Posterior vena cava (tissue), 2 donors: ENCODE measurements around the gene SYS1. TPM values are rescaled to one million over a fixed set of nuclear protein-coding genes. Genes with fewer than 3 reads are reported as not detected.

Source experiments
- DNase-seq: peaks from one replicate; pipeline ENCODE4 v3.0.0-alpha.2; 2020; ENCODE audit warnings: low spot score
- intact Hi-C, 2 donors: fragments of 100-400 bp; cut with DNase I; formaldehyde crosslinking; loops; one replicate each; pipeline versions ENCODE4 v1.14.1 to v1.14.2; 2022 to 2023
- total RNA-seq, 2 donors: library from RNA; stranded (reverse); fragmentation: NEBNext Ultra II Directional; extraction: Animal tissue kit (Norgen Biotek cat#: 25700); gene quantifications; one replicate each; pipeline ENCODE4 v1.2.1, GENCODE V29; 2021
- donor health status: DM: yes; HTN: yes; CAD: no.
- donor health status: DM: yes; HTN: yes; CAD: no.

Gene SYS1
- total RNA-seq, 2 donors from 2014 or later = 21.8 to 22.6 TPM

DNA sequence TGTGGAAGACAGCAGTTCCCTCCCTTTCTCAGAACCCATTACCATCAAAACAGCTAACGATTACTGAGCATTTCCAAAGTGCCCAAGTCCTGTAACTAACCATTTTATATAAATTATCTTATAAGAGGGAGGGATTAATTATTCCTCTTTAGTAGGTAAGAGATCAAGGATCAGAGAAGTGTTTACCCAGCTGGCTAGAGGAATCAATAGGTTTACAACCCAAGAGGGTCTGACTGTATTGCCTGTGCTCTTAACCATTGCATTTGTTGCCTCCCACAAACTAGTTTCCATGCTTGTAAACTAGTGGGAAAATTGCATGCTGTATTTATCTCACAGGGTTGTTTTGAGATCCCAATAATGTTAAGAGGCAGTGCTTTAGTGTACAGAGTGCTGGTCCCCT is 41.5 kb downstream of the SYS1 start:
- intact Hi-C loops = no loop called here
- no peak for DNase-seq

DNA sequence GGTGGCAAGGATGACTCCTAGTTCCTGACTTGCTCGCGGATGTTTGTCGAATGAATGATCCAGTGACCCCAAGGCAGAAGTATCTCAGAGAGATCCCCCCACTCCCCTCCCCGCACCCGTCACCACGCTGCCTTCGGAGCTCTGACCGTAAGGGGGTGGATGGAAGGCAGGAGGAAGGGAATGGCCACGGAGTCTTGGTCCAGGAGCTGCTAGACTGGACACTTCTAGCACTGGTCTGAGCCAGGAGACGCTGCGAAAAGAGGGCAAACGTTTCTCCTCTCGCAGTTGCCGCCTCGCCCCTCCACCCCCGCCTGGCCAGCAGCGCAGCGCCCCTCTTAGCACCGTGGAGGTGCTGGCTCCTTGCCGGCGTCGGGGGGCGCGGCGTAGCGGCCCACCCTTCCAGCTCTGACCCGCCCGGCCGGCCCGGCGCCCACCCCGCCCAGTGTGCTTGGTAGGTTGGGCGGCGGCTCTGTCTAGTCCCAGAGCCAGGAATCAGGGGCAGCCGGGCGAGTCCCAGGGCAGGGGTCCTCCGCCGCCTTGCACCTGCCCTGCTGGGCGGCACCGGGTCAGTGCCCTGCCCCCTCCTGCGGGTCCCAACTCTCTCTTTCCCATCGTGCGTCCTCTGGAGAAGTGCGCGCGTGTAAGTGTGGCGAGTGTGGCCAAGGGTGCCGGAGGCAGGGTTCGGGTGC is 42.8 kb downstream of the SYS1 start:
- intact Hi-C loops = loop anchor here (2.0 to 5.0 kb wide), 2 partner anchors 33 kb away; no protein-coding TSS in a partner anchor
- DNase-seq = peak; percentile 86

DNA sequence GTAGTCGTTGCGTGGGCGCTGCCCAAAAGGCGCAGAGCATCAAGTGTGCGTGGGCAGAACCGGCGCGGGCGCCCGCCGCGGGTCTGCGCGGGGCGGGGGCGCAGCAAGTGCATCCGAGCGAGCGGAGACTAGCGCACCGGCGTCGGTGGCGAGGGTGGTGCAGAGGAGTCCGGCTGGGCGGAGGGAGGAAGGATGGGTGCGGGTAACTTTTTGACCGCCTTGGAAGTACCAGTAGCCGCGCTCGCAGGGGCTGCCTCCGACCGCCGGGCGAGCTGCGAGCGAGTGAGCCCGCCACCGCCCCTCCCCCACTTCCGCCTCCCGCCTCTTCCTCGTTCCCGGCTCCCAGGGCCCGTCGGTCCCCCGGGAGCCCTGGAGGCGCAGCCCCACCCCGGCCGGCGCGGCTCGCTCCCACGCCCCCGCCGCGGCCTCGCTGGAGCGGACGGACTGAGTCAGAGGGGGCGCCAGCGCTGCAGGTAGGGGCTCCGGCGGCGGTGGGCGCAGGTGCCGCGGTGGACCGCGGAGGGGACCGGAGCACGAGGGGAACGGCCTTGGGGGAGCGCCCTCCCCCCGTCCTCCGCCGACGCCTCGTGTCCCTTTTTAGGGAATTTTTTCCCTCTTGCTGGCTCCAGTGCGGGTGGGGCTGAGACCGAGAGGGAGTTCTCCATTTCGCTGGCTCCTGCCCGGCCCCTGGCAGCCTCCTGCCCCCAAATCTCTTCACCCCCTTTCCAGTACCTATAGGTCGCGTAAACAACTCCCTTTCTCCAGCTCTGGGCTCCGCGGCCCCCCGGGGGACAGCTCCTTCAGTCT is 43.5 kb downstream of the SYS1 start:
- DNase-seq = peak; percentile 94
- intact Hi-C loops = loop anchor here (2.0 to 5.0 kb wide), 2 partner anchors 34 kb away; no protein-coding TSS in a partner anchor

DNA sequence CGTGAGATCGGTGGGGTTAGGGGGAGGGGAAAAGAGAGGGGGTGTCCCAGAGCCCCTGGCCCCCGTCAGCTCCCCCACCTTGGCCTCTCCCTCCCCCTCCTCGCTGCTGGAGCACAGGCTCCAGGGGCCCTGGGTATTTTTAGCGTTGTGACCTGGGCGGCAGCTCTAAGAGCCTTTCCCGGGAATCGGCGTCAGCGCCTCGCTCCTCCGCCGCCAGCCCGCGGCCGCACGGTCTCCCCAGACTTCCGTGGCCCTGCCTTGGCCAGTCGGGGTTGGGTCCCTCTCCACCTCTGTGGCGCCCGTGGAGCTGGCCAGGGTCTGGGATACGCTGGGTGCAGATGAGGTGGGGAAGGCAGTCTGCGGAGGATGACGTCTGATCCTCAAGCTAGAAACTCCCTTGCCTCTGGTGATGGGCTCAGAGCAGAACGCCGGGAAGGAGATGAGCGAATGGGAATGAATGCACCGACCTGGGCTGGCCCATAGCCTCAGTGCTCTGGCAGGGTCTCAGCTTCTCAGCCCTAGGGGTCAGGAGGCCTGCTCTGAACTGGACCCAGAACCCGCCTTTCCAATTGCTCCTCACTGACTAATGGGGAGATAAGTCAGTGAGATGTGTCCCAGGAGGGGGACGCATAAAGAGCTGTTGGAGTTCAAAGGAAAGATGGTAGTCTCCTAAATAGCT is 44.2 kb downstream of the SYS1 start:
- peak; percentile 90 for DNase-seq
- intact Hi-C loops = loop anchor here (2.0 to 5.0 kb wide), 2 partner anchors 34 to 35 kb away; no protein-coding TSS in a partner anchor

DNA sequence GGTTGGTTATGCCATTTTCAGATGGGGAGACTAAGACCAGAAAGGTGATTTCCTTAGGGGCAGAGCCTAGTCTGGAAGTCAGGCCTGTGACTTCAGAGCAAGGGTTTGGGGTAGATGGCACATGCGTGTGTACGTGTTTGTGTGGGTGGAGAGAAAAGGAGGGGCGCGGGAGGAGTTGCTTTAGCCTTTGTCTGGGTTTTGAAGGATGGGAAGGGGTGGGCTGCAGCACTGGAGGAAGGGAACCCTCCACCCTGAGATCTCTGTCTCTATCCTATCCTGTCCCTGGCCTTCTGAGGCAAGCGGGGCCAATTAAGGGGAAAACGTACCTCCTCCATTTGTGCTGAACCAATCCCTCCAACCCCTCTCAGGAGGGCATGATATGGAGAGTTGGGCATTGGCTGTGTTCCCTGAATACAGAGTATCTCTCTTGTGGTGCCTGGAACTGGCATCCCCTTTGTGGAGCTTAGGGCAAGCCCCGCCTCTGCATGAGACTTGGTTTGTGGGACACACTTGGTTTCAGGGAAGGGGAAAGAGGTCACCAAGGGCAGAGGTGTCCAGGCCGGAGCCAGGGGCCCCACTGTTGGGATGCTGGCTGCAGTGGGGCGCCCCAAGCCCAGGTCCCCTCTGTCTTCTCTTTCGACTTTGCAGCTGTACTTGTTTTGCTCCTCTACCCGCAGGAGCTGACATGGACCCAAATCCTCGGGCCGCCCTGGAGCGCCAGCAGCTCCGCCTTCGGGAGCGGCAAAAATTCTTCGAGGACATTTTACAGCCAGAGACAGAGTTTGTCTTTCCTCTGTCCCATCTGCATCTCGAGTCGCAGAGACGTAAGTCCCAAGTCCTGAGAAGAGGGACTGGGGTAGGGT is 45.1 kb downstream of the SYS1 start, which contains the start of gene DBNDD2:
Gene DBNDD2 (plus strand): TSS at position 507 of the 863 bp plus-strand sequence. CDS start 179 bp downstream, at position 686.
- intact Hi-C loops = loop anchor here (2.0 to 5.0 kb wide), 2 partner anchors 35 to 36 kb away; no protein-coding TSS in a partner anchor
- DNase-seq = no peak

DNA sequence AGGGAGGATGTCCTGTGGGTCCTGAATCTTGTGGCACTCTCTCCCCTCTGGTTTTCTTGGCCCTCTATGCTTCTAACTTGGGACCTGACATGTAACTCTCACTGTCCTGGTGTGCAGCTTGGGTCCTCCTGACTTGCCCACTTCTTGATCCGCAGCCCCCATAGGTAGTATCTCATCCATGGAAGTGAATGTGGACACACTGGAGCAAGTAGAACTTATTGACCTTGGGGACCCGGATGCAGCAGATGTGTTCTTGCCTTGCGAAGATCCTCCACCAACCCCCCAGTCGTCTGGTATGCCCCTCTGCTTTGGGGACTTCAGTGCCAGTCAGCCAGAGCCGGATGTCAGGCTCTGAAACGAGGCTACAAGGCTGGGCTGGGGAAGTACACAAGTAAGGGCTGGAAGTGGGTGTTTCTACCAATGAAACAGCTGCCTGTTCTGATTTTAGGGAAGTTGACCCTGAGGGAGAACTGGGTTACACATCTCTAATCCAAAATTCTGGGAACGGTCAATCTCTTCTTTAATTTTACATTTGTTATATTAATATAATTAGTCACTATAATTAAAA is 45.8 kb downstream of the SYS1 start:
- no peak for DNase-seq
- intact Hi-C loops = loop anchor here in 1 of 2 donors (5.0 kb wide), 1 partner anchor 36 kb away; no protein-coding TSS in a partner anchor

DNA sequence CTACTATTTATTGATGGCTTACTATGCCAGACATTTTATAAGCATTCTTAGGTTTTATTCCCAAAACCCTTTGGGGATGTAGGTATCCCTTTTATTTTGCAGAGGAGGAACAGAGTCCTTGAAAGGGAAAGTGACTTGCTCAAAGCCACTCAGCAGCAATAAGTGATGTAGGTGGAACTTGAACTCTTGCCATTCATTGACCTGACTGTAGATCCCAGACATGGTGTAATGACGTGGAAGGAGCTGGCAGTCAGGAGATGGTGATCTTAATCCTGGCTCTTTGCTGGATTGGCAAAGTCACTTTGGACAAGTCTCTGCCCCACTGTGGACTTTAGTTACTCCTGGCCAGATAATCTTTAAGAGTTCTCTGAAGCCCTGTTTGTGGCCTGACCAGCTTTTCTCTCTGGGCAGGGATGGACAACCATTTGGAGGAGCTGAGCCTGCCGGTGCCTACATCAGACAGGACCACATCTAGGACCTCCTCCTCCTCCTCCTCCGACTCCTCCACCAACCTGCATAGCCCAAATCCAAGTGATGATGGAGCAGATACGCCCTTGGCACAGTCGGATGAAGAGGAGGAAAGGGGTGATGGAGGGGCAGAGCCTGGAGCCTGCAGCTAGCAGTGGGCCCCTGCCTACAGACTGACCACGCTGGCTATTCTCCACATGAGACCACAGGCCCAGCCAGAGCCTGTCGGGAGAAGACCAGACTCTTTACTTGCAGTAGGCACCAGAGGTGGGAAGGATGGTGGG is 46.7 kb downstream of the SYS1 start:
- DNase-seq = no peak
- intact Hi-C loops = loop anchor here in 1 of 2 donors (5.0 kb wide), 1 partner anchor 37 kb away; no protein-coding TSS in a partner anchor

DNA sequence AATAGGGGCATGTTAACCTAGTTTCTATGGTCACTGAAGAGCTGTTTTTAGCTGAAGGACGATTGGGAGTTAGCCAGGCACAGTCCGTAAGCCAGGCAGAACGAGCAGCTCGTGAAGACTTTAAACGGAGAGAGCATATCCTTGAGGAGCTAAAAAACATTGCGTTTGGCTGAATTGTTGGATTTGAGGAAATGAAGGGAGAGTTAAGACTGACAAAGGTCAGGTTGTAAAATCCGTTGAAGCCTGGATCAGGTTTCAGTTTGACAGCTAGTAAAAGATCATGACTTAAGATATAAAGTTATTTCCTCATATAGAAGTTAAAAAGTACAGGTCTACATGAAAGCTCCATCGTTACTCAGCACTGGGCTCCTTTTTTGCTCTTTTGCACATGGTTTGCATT is 47.9 kb downstream of the SYS1 start:
- intact Hi-C loops = no loop called here

DNA sequence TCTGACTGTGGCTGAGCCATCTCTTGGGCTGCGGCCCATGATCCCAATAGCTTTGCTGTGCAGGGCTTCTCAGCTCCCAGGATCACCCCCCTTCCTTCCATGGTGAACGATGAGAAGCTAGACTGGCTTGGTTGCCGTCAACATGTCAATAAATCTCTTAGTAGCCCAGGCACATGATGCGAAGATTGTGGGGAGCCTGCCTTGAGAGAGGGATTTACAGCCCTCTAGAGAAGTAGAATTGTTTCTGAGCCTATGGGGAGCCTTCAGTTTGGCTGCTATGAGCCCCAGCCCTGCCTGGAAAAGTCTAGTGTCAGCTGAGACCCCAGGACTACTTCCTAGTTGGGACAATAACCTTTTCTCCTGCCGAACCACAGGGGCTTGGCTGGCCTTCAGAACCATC is 49.7 kb downstream of the SYS1 start:
- DNase-seq = no peak
- intact Hi-C loops = no loop called here

More for the DNA sequence above, 47.9 kb downstream of the SYS1 start:
- no peak for DNase-seq

DNA sequence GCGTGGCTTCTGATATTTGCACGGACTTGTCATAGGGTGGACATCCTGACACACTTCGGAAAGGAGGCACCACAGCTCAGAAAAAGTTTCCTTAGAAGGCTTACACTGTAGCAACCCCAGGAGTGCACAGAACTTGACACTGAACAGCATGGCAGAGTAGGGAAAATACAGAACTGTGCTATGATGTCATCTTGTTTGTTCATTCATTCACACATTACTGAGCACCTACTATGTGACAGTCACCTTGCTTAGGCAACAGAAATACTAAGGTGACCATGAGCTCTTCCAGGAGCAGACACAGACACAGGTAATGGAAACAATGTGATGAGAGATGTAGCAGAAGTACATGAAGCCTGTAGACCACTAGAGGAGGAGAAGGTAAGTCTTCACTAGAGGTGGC is 50.5 kb downstream of the SYS1 start:
- DNase-seq = no peak
- intact Hi-C loops = no loop called here

DNA sequence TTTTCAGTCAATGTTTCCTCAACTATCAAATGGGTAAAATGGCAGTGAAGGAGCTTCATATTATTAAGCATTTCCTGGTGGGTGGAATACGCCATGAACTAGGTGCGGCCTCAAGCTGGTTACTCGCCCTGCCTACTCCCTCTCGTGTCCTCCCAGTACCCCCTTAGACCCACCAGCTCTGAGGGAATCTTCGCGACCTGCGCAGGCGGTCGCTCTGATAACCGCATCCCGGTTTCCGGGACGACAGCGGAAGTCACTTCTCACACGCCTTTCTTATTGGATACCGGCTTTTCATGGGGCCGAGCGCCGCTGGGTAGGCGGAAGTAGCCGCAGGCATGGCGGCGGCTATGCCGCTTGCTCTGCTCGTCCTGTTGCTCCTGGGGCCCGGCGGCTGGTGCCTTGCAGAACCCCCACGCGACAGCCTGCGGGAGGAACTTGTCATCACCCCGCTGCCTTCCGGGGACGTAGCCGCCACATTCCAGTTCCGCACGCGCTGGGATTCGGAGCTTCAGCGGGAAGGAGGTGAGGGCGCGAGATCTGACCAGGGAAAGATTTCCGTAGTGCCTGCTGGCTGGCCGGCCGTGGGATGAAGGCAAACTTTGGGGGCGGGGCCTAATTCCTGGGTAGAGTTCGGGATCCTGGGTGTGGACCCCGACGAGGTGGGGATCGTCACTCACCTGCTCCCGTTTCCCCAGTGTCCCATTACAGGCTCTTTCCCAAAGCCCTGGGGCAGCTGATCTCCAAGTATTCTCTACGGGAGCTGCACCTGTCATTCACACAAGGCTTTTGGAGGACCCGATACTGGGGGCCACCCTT is 53.1 kb downstream of the SYS1 start, which contains the start of gene PIGT:
Gene PIGT (plus strand): TSS at position 320 of the 816 bp plus-strand sequence. CDS start 16 bp downstream, at position 336.
- intact Hi-C loops = no loop called here
- DNase-seq = peak; percentile 97

DNA sequence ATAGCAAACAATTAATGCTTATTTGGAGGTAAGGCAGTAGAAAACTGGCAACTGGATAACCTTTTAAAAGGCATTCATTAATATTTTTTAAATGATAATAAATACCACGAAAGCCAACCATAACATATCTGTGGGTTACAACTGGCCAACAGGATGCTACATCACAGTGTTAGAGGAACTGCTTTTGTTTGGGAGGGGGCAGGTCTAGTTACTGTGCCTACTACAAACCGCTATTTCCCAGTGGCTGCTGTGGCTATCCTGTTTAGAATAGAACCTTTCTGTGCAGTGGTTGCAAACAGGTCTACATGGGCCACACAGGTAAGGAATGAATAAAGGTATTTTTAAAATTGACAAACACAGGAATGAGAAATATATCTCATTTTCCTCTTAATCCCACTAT is 54.0 kb downstream of the SYS1 start:
- intact Hi-C loops = no loop called here
- DNase-seq = no peak

Other genes with a start within 250 kb of the SYS1 start
- gene WFDC5, start 248.0 kb upstream of the SYS1 start, total RNA-seq = not detected
- gene WFDC12, start 238.7 kb upstream of the SYS1 start, total RNA-seq = not detected
- gene PI3, start 188.3 kb upstream of the SYS1 start, total RNA-seq = not detected
- not detected for gene SEMG1, start 156.1 kb upstream of the SYS1 start, total RNA-seq
- not detected for gene SEMG2, start 141.8 kb upstream of the SYS1 start, total RNA-seq
- 10 to 100 TPM; 14.6 to 74.0 TPM for gene SLPI, start 108.6 kb upstream of the SYS1 start, total RNA-seq
- not detected for gene RBPJL, start 56.3 kb upstream of the SYS1 start, total RNA-seq
- under 1 TPM; 0.29 to 0.56 TPM for gene MATN4, start 54.9 kb upstream of the SYS1 start, total RNA-seq
- gene SDC4, start 14.7 kb upstream of the SYS1 start, total RNA-seq = 100 to 1,000 TPM in 1 of 2 donors, 10 to 100 TPM in 1; 85.7 to 104 TPM
- 1 to 10 TPM; 1.4 to 2.0 TPM for gene TP53TG5, start 15.2 kb downstream of the SYS1 start, total RNA-seq
- 100 to 1,000 TPM; 119 to 141 TPM for gene DBNDD2, start 45.1 kb downstream of the SYS1 start, total RNA-seq
- gene PIGT, start 53.0 kb downstream of the SYS1 start, total RNA-seq = 100 to 1,000 TPM; 120 to 138 TPM
- 10 to 100 TPM; 38.0 to 57.7 TPM for gene WFDC2, start 106.6 kb downstream of the SYS1 start, total RNA-seq
- not detected for gene SPINT3, start 152.5 kb downstream of the SYS1 start, total RNA-seq
- gene WFDC6, start 176.3 kb downstream of the SYS1 start, total RNA-seq = not detected
- gene EPPIN, start 184.2 kb downstream of the SYS1 start, total RNA-seq = not detected
- gene WFDC8, start 216.1 kb downstream of the SYS1 start, total RNA-seq = not detected